Activated CD8-positive, alpha-beta T cell treated with anti-CD3 and anti-CD28 coated beads, Interleukin-2, amount 10 ng/mL, durations not matched to agents 7 days and 5 days (primary cell): ENCODE measurements around the gene BBLN. TPM values are rescaled to one million over a fixed set of nuclear protein-coding genes. Genes with fewer than 3 reads are reported as not detected.
"Not testable (repeated sequence)": the region's sequence is repeated elsewhere in the genome, so short reads cannot be mapped to it uniquely, and the experiment has no call there.

Source experiments
- ATAC-seq: fragments of 150-1000 bp; cut with Tn5 transposase; one replicate; pipeline ENCODE4 v1.10.0; 2021; ENCODE audit warnings: moderate library complexity
- CTCF ChIA-PET: fragments of 350-600 bp; sonication (Branson Sonifier 250); formaldehyde crosslinking; loops from one replicate; lab custom pipeline; 2021; ENCODE audit warnings: antibody characterized with exemption; lab: Charles Lee
- POLR2A ChIA-PET: fragments of 350-600 bp; sonication (Branson Sonifier 250); formaldehyde crosslinking; loops from one replicate; lab custom pipeline; 2021; ENCODE audit warnings: antibody characterized with exemption; lab: Charles Lee
- DNase-seq: peaks from one replicate; pipeline ENCODE4 v3.0.0-alpha.2; 2020
- H3K27ac Mint-ChIP-seq: one replicate; pipeline ENCODE4 v1.8.0; 2021; ENCODE audit warnings: mild to moderate bottlenecking, mixed read lengths
- H3K27me3 Mint-ChIP-seq: one replicate; pipeline ENCODE4 v1.8.0; 2021; ENCODE audit warnings: low read depth, mixed read lengths
- H3K36me3 Mint-ChIP-seq: one replicate; pipeline ENCODE4 v1.8.0; 2021; ENCODE audit warnings: low read depth, mixed read lengths
- H3K4me1 Mint-ChIP-seq: one replicate; pipeline ENCODE4 v1.8.0; 2021; ENCODE audit warnings: low read depth, mixed read lengths
- H3K4me3 Mint-ChIP-seq: one replicate; pipeline ENCODE4 v1.8.0; 2021; ENCODE audit warnings: mild to moderate bottlenecking, mixed read lengths
- H3K9me3 Mint-ChIP-seq: one replicate; pipeline ENCODE4 v1.8.0; 2022; ENCODE audit warnings: mixed read lengths; ENCODE audit not compliant: insufficient read depth
- total RNA-seq, 2 experiments: library from RNA; stranded (reverse); gene quantifications; one replicate each; pipeline ENCODE4 v1.2.3, GENCODE V29; 2021

BBLN gene
- total RNA-seq, 2 experiments from 2014 or later: 94.3 to 105 TPM

DNA sequence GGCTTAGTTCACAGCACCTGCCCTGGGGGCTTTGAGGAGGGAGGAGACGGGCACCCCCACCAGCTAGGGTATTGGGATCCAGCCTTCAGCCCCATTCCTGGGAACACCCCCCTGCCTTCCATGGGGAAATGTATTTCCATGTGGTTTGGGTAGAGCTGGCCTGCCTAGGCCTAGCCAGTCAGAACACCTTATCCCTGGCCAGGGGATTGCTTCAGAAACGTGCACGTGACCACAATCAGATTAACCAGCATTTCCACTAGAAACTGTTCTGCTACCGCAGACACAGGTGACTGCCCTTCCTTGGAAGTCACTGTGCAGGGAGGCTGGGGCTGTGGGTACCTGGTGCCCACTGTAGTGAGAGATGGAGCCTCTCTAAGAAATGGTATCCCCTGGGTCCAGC lies 14.0 kb downstream of the BBLN start:
- ChIA-PET CTCF (interaction anchor here (0.8 to 0.9 kb wide), 2 partner anchors 15 to 17 kb away, joined by 3 read pairs; partner anchors contain the start of gene CIZ1), POLR2A (no interaction called here)
- no peaks in the 10 kb centered on the region for H3K27me3 Mint-ChIP-seq
- H3K4me1 Mint-ChIP-seq: no peaks in the 10 kb centered on the region
- ATAC-seq (no peak), DNase-seq (no peak)
- H3K36me3 Mint-ChIP-seq: peaks cover 40% of the 10 kb centered on the region
- no peaks in the 10 kb centered on the region for H3K9me3 Mint-ChIP-seq
- no peak overlapping the region for H3K27ac Mint-ChIP-seq
- no peak overlapping the region for H3K4me3 Mint-ChIP-seq

DNA sequence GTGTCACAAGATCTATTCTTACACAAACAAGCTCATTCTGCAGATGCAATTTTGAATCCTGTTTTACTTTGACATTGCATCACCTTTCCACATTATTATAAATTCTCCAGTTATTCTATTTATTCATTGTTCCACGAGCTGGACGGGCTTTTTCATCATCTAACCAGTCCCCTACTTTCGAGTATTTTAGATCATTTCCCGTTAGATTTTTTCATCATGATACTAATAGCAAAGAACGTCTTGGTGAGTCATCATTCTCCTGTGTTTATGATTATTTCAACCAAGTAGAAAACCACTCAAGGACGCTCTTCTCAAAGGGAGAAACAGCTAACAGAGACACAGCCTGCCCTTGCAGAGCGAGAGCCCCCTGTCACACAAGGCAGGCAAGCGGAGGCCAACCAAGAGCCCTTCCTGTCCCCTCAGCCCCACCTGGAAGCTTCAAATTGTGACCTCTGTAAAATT lies 15.1 kb downstream of the BBLN start:
- Mint-ChIP-seq H3K27ac (no peak overlapping the region), H3K27me3 (no peaks in the 10 kb centered on the region), H3K4me1 (no peaks in the 10 kb centered on the region), H3K36me3 (peaks cover 42% of the 10 kb centered on the region), H3K9me3 (no peaks in the 10 kb centered on the region), H3K4me3 (no peak overlapping the region)
- ChIA-PET CTCF (interaction anchor here (0.8 to 1.1 kb wide), 2 partner anchors 16 to 58 kb away, joined by 3 to 6 read pairs; partner anchors contain the start of gene CIZ1), POLR2A (no interaction called here)
- DNase-seq: no peak
- no peak for ATAC-seq

DNA sequence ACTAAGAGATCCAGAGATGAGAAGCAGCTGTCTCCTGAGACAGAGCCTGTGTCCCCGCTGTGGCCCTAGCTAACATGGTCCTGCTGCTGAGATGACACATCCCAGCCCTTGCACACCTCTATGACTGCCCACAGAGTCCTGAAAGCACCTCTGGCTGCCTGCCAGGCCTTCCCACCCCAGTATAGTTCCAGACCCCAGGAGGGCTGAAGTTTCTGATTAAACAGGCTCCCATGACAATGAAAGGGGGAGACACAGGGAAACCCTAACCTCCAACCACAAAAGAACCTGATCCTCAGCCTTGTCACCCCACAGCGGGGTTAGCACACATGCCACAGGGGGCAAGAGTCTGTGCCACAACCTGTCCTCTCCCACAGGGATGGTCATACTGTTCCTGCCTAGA lies 15.7 kb downstream of the BBLN start:
- no peak overlapping the region for H3K4me3 Mint-ChIP-seq
- ChIA-PET POLR2A (no interaction called here), CTCF (interaction anchor here (1.1 kb wide), 1 partner anchor 58 kb away, joined by 6 read pairs; no protein-coding TSS in a partner anchor)
- no peak for ATAC-seq
- H3K9me3 Mint-ChIP-seq: no peaks in the 10 kb centered on the region
- no peak for DNase-seq
- no peaks in the 10 kb centered on the region for H3K27me3 Mint-ChIP-seq
- H3K36me3 Mint-ChIP-seq: peaks cover 48% of the 10 kb centered on the region
- H3K4me1 Mint-ChIP-seq: no peaks in the 10 kb centered on the region
- no peak overlapping the region for H3K27ac Mint-ChIP-seq

DNA sequence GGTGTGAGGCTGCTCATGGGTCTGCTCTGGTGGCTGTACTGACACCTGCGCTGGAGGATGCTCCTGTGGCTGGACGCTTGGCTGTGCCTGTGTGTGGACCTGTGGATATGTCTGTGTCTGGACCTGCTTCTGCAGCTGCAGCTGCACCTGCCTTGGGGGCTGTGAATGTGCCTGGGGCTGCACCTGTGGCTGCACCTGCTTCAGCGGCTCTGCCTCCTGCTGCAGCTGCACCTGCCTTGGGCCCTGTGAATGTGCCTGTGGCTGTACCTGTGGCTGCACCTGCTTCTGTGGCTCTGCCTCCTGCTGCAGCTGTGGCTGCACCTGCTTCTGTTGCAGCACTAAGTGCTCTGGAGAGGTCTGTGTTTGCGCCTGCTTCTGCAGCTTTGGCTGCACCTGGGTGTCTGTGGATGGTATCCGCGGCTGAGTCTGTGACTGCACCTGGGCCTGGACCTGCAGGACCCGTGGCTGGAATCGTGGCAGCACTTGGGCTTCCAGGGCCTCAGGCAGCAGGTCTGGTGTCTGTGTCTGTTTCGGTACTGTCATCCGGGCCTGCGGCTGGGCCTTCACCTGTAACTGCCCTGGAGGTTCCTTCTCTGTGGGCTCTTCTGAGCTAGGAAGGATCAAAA lies 18.9 kb downstream of the BBLN start:
- H3K4me1 Mint-ChIP-seq: no peaks in the 10 kb centered on the region
- no peak overlapping the region for H3K4me3 Mint-ChIP-seq
- no peaks in the 10 kb centered on the region for H3K9me3 Mint-ChIP-seq
- DNase-seq (no peak), ATAC-seq (no peak)
- no peak overlapping the region for H3K27ac Mint-ChIP-seq
- ChIA-PET POLR2A (interaction anchor here (0.9 kb wide), 1 partner anchor 12 kb away, joined by 3 read pairs; the partner anchor contains the start of gene CIZ1), CTCF (interaction anchor here (2.4 kb wide), 1 partner anchor 11 kb away, joined by 8 read pairs; no protein-coding TSS in a partner anchor)
- H3K36me3 Mint-ChIP-seq: peaks cover 63% of the 10 kb centered on the region
- no peaks in the 10 kb centered on the region for H3K27me3 Mint-ChIP-seq

GRCh38 chr9:128180001-128180400 lies 19.9 kb downstream of the BBLN start:
- Mint-ChIP-seq H3K27ac (no peak overlapping the region), H3K4me3 (no peak overlapping the region), H3K4me1 (no peaks in the 10 kb centered on the region), H3K27me3 (no peaks in the 10 kb centered on the region), H3K9me3 (no peaks in the 10 kb centered on the region), H3K36me3 (peaks cover 63% of the 10 kb centered on the region)
- POLR2A ChIA-PET: interaction anchor here (0.9 kb wide), 1 partner anchor 11 kb away, joined by 3 read pairs; the partner anchor contains the start of gene CIZ1
- ATAC-seq (no peak), DNase-seq (no peak)
- CTCF ChIA-PET: interaction anchor here (2.4 kb wide), 1 partner anchor 10 kb away, joined by 8 read pairs; no protein-coding TSS in a partner anchor

GRCh38 chr9:128180447-128180846 lies 20.4 kb downstream of the BBLN start:
- Mint-ChIP-seq H3K27me3 (no peaks in the 10 kb centered on the region), H3K36me3 (peaks cover 61% of the 10 kb centered on the region), H3K9me3 (no peaks in the 10 kb centered on the region), H3K27ac (no peak overlapping the region), H3K4me3 (no peak overlapping the region), H3K4me1 (no peaks in the 10 kb centered on the region)
- no peak for ATAC-seq
- DNase-seq: no peak
- ChIA-PET POLR2A (no interaction called here), CTCF (interaction anchor here (1.0 to 2.4 kb wide), 2 partner anchors 10 to 52 kb away, joined by 3 to 8 read pairs; no protein-coding TSS in a partner anchor)

GRCh38 chr9:128181480-128181879 lies 21.4 kb downstream of the BBLN start:
- H3K9me3 Mint-ChIP-seq, DNase-seq, H3K4me1 Mint-ChIP-seq, POLR2A ChIA-PET, H3K27ac Mint-ChIP-seq, H3K4me3 Mint-ChIP-seq, H3K27me3 Mint-ChIP-seq, ATAC-seq: not testable (repeated sequence)
- peaks cover 57% of the 10 kb centered on the region for H3K36me3 Mint-ChIP-seq
- CTCF ChIA-PET: interaction anchor here (0.7 to 2.4 kb wide), 3 partner anchors 9 to 53 kb away, joined by 3 to 8 read pairs (median 3); no protein-coding TSS in a partner anchor

- POLR2A ChIA-PET: no interaction called here
- H3K9me3 Mint-ChIP-seq: no peaks in the 10 kb centered on the region
- peaks cover 56% of the 10 kb centered on the region for H3K36me3 Mint-ChIP-seq
- no peak for ATAC-seq
- H3K4me1 Mint-ChIP-seq: peaks cover 6% of the 10 kb centered on the region
- H3K4me3 Mint-ChIP-seq: no peak overlapping the region
- CTCF ChIA-PET: interaction anchor here (0.8 to 1.5 kb wide), 9 partner anchors 10 to 179 kb away, joined by 3 to 5 read pairs (median 4); partner anchors contain the start of genes BBLN and DNM1
- H3K27me3 Mint-ChIP-seq: no peaks in the 10 kb centered on the region
- H3K27ac Mint-ChIP-seq: no peak overlapping the region
- DNase-seq: no peak
Observed at GRCh38 chr9:128182893-128183588, 23.0 kb downstream of the BBLN start.

GRCh38 chr9:128185979-128186965 lies 26.2 kb downstream of the BBLN start:
- Mint-ChIP-seq H3K4me3 (no peak overlapping the region), H3K4me1 (peaks cover 29% of the 10 kb centered on the region), H3K9me3 (no peaks in the 10 kb centered on the region), H3K27ac (no peak overlapping the region), H3K27me3 (no peaks in the 10 kb centered on the region), H3K36me3 (peaks cover 44% of the 10 kb centered on the region)
- CTCF ChIA-PET: interaction anchor here (1.4 kb wide), 1 partner anchor 11 kb away, joined by 3 read pairs; no protein-coding TSS in a partner anchor
- DNase-seq (no peak), ATAC-seq (no peak)
- POLR2A ChIA-PET: no interaction called here

DNA sequence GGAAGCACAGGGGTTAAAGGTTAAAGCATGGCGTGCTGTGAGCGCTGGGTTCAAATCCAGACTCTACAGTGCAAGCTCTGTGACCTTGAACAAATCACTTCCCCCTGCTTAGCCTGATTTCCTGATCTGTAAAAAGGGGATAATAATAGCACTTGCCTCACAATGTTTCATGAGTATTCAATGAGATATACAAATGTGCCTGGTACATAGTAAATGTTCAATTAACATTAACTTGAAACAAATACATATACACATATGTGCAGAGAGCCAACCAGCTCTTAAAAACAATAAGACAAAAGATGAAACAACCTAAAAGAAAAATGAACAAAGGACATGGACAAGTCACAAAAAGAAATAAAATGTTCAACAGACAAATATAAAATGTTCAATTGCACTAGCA lies 27.3 kb downstream of the BBLN start:
- no peak for ATAC-seq
- DNase-seq: no peak
- Mint-ChIP-seq H3K4me1 (peaks cover 33% of the 10 kb centered on the region), H3K36me3 (peaks cover 37% of the 10 kb centered on the region), H3K9me3 (no peaks in the 10 kb centered on the region), H3K4me3 (no peak overlapping the region), H3K27me3 (no peaks in the 10 kb centered on the region), H3K27ac (no peak overlapping the region)
- ChIA-PET CTCF (interaction anchor here (1.4 kb wide), 1 partner anchor 9 kb away, joined by 3 read pairs; no protein-coding TSS in a partner anchor), POLR2A (no interaction called here)

- no peak overlapping the region for H3K4me3 Mint-ChIP-seq
- peaks cover 40% of the 10 kb centered on the region for H3K4me1 Mint-ChIP-seq
- ATAC-seq (no peak), DNase-seq (no peak)
- POLR2A ChIA-PET: interaction anchor here (0.6 kb wide), 1 partner anchor 134 kb away, joined by 3 read pairs; the partner anchor contains the start of gene TRUB2
- no peaks in the 10 kb centered on the region for H3K27me3 Mint-ChIP-seq
- H3K36me3 Mint-ChIP-seq: peaks cover 35% of the 10 kb centered on the region
- H3K27ac Mint-ChIP-seq: no peak overlapping the region
- no peaks in the 10 kb centered on the region for H3K9me3 Mint-ChIP-seq
- CTCF ChIA-PET: interaction anchor here (1.4 kb wide), 1 partner anchor 9 kb away, joined by 3 read pairs; no protein-coding TSS in a partner anchor
Observed at GRCh38 chr9:128188209-128188608, 28.1 kb downstream of the BBLN start.
